ENCODE measurements around the gene LHX4.

DNA sequence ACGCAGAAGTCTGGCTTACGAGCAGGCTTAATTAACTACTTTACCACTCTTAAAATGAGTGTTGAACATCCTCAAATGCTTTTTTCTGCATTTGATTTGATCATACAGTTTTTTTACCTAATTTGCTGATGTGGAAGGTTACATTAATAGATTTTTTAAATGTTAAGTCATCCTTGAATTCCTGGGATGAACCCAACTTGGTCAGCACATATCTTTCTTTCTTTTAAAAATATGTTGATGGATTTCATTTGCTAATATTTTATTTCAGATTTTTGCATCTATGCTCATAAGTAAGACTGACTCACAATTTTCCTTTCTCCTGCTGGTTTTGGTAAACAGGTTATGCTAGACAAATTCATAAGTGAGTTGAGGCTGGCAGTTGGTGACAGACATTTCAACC is 82.9 kb downstream of the LHX4 start:
- TF ChIP-seq, protein P1, sequence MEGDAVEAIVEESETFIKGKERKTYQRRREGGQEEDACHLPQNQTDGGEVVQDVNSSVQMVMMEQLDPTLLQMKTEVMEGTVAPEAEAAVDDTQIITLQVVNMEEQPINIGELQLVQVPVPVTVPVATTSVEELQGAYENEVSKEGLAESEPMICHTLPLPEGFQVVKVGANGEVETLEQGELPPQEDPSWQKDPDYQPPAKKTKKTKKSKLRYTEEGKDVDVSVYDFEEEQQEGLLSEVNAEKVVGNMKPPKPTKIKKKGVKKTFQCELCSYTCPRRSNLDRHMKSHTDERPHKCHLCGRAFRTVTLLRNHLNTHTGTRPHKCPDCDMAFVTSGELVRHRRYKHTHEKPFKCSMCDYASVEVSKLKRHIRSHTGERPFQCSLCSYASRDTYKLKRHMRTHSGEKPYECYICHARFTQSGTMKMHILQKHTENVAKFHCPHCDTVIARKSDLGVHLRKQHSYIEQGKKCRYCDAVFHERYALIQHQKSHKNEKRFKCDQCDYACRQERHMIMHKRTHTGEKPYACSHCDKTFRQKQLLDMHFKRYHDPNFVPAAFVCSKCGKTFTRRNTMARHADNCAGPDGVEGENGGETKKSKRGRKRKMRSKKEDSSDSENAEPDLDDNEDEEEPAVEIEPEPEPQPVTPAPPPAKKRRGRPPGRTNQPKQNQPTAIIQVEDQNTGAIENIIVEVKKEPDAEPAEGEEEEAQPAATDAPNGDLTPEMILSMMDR (IDR thresholded peaks at IDR 0.05; ENCODE audit: low read depth, low read length, poor library complexity, severe bottlenecking) = no peak
- TF ChIP-seq EZH2phosphoT487 (IDR thresholded peaks at IDR 0.05; ENCODE audit: borderline replicate concordance, low read length) = no peak

Measured in DOHH2 (cell line).